Stimulated activated CD4-positive, alpha-beta T cell treated with anti-CD3 and anti-CD28 coated beads, Interleukin-4, amount 100 ng/mL, for 4 hours (primary cell): Measurements from ENCODE around the gene OR6B3.

Experiments
- DNase-seq, 2 experiments: peaks; one replicate each; pipeline ENCODE4 v3.0.0-alpha.2; 2020

The OR6B3 gene

GRCh38 chr2:240043279-240043989, 9.9 kb downstream of the OR6B3 start:
- DNase-seq: no peak

- DNase-seq: no peak
Observed at GRCh38 chr2:240042740-240043139, 10.6 kb downstream of the OR6B3 start.

- DNase-seq: no peak
Observed at GRCh38 chr2:240041363-240041762, 12.0 kb downstream of the OR6B3 start.

GRCh38 chr2:240037358-240037757, 16.0 kb downstream of the OR6B3 start:
- no peak for DNase-seq

DNA sequence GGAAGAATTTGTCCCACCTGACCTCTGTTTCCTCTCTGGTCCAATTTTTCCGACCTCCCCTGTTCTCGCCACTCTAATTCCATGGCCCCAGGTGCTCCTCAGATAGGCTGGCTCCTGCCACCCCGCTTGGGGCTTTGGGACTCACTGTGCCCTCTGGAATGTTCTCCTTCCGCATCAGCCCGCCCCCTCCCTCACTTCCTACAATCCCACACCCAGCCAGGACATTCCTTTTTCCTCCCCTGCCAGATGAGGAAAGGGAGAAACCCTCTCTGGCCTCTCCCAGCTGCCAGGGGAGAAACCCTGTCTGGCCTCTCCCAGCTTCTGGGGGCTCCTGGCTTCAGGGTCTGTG, 20.0 kb downstream of the OR6B3 start:
- DNase-seq: no peak

DNA sequence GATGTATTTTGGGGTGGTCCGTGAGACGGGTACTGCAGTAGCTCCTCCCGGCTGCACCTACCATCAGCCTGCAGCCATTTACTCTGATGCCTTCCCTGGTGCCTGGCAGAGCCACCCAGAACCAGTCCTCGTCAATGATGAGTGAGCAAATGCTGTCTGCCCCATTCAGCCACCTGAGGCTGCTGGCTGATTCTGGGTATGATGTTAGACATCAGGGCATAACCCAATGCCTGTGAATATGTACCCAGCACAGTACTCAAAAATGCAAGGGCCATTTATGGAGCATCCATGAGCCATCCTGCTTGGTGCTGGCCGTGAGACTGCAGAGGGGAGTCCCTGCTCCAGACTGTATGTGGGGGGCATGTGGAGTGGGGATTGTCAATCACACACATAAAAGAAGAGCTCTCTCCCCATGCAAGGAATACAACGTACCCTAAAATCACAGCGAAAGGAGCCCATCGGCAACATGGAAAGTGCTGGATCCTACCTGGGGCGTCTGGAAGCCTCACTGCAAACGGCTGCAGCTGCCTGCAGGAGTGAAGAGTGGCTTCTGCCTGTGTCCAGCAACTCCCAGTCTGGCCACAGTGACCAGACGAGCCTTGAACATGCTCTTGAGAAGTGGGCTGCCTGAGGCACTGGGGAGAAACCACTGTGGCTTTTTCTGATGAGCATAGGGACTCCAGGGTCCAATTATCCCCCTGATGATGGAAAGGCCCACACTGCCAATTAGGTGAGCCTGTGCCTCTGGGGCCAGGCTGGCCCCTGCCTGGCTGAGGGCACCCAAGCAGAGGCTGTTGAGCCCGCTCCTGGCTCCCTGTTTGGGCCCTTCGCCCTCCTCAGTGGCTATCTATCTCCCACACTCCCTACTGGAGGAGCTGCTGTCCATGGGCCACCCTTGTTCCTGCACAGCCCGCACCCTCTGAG, 20.7 kb downstream of the OR6B3 start:
- no peak for DNase-seq

DNA sequence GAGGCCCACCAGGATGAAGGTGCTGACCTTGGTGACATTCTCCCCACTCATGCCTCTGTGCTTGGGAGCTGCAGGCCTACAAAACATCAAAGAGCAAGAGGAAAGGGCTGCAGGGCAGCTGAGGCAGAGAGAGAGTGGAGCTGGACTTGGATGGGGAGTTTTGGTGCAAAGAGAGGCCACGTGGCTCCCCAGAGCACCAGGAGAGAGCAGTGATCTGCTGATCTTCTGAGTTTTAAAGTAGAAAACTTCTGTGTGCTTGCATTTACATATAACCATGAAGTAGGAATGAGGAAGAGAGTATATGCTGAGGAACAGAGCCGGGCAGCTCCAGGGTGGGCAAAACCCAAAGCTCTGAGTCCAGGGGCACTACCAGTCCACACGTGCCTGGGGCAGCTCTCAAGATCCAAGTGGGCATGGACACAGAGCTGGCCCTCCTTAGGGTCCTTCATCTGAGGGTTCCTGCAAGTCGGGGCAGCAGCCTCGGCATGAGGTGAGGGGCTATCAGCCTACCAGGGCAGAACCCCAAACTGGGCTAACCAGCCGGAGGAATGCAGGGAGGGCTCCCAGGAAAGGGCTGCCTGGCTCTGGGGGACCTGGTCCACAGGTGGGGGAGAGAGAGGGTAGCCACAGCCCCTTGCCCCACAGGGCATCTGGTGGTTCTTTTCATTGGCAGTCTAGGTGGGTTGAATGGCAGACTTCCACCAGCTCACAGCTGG, 22.8 kb downstream of the OR6B3 start, which contains the start of gene OR6B2:
Gene OR6B2 (minus strand): TSS at position 51 of the 716 bp plus-strand sequence. CDS start 0 bp downstream, at position 51.
- DNase-seq: no peak

DNA sequence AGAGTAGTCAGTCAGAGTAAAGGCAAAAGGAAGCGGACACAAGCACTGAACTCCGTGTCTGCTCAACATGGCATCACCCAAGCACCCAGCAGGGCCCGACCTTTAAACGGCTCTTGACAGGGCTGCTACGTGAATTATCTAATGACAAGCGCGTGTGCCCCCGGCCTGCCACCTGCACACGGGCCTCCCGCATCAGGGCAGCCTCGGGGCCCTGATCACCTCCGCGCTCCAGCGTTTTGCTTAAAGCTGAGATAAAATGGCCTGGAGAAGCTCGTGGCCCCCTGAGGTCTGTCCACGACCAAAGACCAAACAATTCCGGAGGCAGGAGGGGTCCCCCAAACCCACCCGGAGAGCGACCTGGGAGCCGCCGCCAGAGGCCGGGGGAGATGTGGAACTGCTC, 28.6 kb downstream of the OR6B3 start:
- no peak for DNase-seq

GRCh38 chr2:240023792-240024191, 29.5 kb downstream of the OR6B3 start:
- DNase-seq: no peak

DNA sequence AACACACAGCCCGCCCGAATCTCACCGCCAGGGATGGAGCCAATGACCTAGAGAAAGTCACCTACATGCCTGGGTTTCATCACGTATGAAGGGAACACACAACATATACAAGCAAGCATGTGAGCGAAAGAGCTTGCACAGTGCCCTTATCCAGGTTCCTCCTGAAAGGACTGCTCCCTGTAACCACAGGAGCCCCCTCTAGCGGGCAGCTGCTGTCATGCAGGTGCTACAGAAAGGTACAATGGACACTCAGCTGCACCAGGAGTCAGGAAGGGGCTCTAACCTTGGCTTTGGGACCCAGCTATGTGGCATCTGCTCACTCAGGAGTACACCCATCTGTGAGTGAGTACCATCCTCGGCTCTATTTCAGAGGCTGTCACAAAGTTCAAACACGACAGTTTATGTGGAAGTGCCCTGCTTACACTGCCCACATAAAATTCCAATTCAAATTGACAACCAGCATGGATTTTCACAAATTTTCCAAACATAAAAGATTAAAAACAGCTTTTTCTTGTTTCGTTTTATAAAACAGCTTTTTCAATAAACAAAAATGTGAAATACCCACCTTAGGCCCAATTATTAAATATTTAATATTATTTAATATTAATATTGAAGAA, 31.7 kb downstream of the OR6B3 start:
- DNase-seq: peak; percentile 55 to 57

- no peak for DNase-seq
Observed at GRCh38 chr2:240018071-240018750, 35.1 kb downstream of the OR6B3 start.

DNA sequence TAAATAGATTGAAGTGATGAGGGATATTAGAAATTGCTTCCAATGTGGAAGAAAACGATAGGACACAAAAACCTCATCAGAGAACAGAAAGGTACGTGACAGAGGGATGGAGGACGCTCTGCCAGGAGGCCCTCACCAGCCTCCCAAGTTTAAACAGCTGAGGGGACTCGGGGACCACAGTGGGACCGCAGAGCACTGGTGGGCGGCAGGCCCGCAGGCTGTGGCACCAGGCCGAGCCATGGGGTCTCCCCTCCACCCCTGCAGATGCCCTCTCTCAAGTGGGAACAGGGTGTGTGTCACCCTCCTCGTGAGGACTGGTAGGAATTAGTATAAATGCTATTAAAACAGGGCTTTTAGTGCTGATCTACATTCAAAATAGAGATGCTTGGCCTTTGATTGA, 39.0 kb downstream of the OR6B3 start:
- DNase-seq: no peak

DNA sequence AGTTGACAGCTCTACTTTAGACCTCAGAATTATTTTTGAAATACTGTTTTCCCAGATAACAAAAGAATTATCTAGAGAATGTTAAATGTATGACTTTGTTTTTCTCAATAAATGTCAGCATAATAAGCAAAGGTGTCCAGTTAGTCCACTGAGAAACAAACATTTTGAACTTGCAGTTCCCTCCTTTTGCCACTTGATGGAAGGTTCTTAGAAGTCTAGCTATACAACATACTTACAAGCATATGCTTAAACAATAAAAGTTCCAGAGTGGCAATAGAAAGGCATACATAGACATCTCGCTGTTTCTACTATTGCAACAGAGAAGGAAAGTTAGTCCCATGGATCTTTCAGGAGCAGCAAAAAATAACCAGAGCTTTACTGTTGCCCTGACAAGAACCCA, 40.0 kb downstream of the OR6B3 start:
- no peak for DNase-seq

- DNase-seq: no peak
Observed at GRCh38 chr2:240002983-240003382, 50.3 kb downstream of the OR6B3 start.

DNA sequence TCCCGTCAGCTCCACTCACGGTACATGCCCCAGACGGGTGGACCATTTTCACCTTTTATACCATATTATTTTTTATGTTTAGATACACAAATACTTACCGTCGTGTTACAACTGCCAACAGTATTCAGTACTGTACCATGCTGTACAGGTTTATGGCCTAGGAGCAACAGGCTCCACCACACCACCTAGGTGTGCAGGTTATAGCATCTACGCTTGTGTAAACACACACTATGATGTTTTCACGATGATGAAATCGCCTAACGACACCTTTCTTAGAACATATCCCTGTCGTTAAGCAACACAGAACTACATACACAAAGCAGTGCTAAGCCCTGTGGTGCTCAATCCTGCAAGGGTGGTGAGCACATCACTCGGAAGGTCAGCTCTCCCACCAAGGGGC, 52.6 kb downstream of the OR6B3 start:
- DNase-seq: no peak

GRCh38 chr2:239997686-239998409, 55.5 kb downstream of the OR6B3 start:
- no peak for DNase-seq
